SK-N-SH treated with all-trans-retinoic acid at 6 μM for 48 hours (cell line): ENCODE results near the gene CNIH4.

ENCODE experiments used
- BACH2 ChIP-seq: fragments of 250-450 bp; sonication (Bioruptor Pico); IDR thresholded peaks from 2 replicates; pipeline ENCODE4 v1.9.0; 2021; ENCODE audit warnings: mild to moderate bottlenecking, borderline replicate concordance
- CSRNP3 ChIP-seq: fragments of 250-450 bp; sonication (Bioruptor Pico); IDR thresholded peaks from 2 replicates; pipeline ENCODE4 v1.5.1; 2021; ENCODE audit warnings: mild to moderate bottlenecking, moderate library complexity
- ESRRG ChIP-seq: fragments of 250-450 bp; sonication (Bioruptor Pico); IDR thresholded peaks from 2 replicates; pipeline ENCODE4 v1.6.1; 2021; ENCODE audit warnings: mild to moderate bottlenecking
- ISL1 ChIP-seq: fragments of 250-450 bp; sonication (Bioruptor Pico); IDR thresholded peaks from 2 replicates; pipeline ENCODE4 v2.1.2; 2022; ENCODE audit warnings: mild to moderate bottlenecking, moderate library complexity
- OSR1 ChIP-seq: fragments of 250-450 bp; sonication (Bioruptor Pico); IDR thresholded peaks from 2 replicates; pipeline ENCODE4 v1.8.0; 2022; ENCODE audit warnings: moderate library complexity, mild to moderate bottlenecking, inconsistent platforms
- RARB ChIP-seq: fragments of 250-450 bp; sonication (Bioruptor Pico); IDR thresholded peaks from 2 replicates; pipeline ENCODE4 v1.8.0; 2021; ENCODE audit warnings: mild to moderate bottlenecking, moderate library complexity
- TOX ChIP-seq: fragments of 250-450 bp; sonication (Bioruptor Pico); IDR thresholded peaks from 2 replicates; pipeline ENCODE4 v1.8.0; 2021; ENCODE audit warnings: mild to moderate bottlenecking, moderate library complexity, borderline replicate concordance
- TSHZ2 ChIP-seq: fragments of 250-450 bp; sonication (Bioruptor Pico); IDR thresholded peaks from 2 replicates; pipeline ENCODE4 v1.5.0; 2020; ENCODE audit warnings: mild to moderate bottlenecking, moderate library complexity
- ZC3H10 ChIP-seq: fragments of 250-450 bp; sonication (Bioruptor Pico); IDR thresholded peaks from 2 replicates; pipeline ENCODE4 v1.5.1; 2021; ENCODE audit warnings: mild to moderate bottlenecking, moderate library complexity
- ZFP3 ChIP-seq: fragments of 250-450 bp; sonication (Bioruptor Pico); IDR thresholded peaks from 2 replicates; pipeline ENCODE4 v1.5.0; 2020; ENCODE audit warnings: mild to moderate bottlenecking, moderate library complexity
- ZFP30 ChIP-seq: fragments of 450-650 bp; formaldehyde crosslinking; IDR thresholded peaks from 2 replicates; pipeline ENCODE4 v1.5.0; 2022; ENCODE audit warnings: mild to moderate bottlenecking, moderate library complexity
- ZNF565 ChIP-seq: fragments of 450-650 bp; formaldehyde crosslinking; conservative IDR thresholded peaks from 2 replicates; pipeline ENCODE4 v1.5.0; 2020; ENCODE audit warnings: low read depth, mild to moderate bottlenecking, moderate library complexity
- ZNF8 ChIP-seq: fragments of 450-650 bp; formaldehyde crosslinking; IDR thresholded peaks from 2 replicates; pipeline ENCODE4 v1.5.0; 2020; ENCODE audit warnings: mild to moderate bottlenecking, moderate library complexity
- TF ChIP-seq, protein P1 (sequence below): fragments of 250-450 bp; sonication (Bioruptor Pico); IDR thresholded peaks from 2 replicates; pipeline ENCODE4 v1.8.0; 2020; ENCODE audit warnings: mild to moderate bottlenecking, moderate library complexity, borderline replicate concordance

GRCh38 chr1:224317383-224318045, 39.2 kb upstream of the CNIH4 start:
- TF ChIP-seq, protein P1, sequence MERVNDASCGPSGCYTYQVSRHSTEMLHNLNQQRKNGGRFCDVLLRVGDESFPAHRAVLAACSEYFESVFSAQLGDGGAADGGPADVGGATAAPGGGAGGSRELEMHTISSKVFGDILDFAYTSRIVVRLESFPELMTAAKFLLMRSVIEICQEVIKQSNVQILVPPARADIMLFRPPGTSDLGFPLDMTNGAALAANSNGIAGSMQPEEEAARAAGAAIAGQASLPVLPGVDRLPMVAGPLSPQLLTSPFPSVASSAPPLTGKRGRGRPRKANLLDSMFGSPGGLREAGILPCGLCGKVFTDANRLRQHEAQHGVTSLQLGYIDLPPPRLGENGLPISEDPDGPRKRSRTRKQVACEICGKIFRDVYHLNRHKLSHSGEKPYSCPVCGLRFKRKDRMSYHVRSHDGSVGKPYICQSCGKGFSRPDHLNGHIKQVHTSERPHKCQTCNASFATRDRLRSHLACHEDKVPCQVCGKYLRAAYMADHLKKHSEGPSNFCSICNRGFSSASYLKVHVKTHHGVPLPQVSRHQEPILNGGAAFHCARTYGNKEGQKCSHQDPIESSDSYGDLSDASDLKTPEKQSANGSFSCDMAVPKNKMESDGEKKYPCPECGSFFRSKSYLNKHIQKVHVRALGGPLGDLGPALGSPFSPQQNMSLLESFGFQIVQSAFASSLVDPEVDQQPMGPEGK = no peak
- no peak for TF ChIP-seq OSR1 (CRISPR knock-in tag)
- no peak for TF ChIP-seq RARB
- no peak for TF ChIP-seq ZC3H10 (CRISPR knock-in tag)
- no peak for TF ChIP-seq BACH2 (CRISPR knock-in tag)
- no peak for TF ChIP-seq TSHZ2 (CRISPR knock-in tag)
- TF ChIP-seq ZFP30 (CRISPR knock-in tag) = no peak
- no peak for TF ChIP-seq ESRRG (CRISPR knock-in tag)
- no peak for TF ChIP-seq ZFP3 (CRISPR knock-in tag)
- TF ChIP-seq CSRNP3 (CRISPR knock-in tag) = no peak
- TF ChIP-seq TOX = no peak
- TF ChIP-seq ZNF565 (CRISPR knock-in tag) = no peak
- TF ChIP-seq ISL1 = no peak
- no peak for TF ChIP-seq ZNF8 (CRISPR knock-in tag)
